Measurements from ENCODE around the gene CREBBP.

- TF ChIP-seq CTCF (conservative IDR thresholded peaks at IDR 0.05 in 1 of 2, IDR thresholded peaks at IDR 0.05 in 1 of 2; ENCODE audit: low read depth in 1 of 2, low read length in 2 of 2) (no peak), EZH2 (IDR thresholded peaks at IDR 0.05; ENCODE audit: low read length, missing control alignments) (no peak)
Observed at GRCh38 chr16:3780570-3780969, 99.9 kb downstream of the CREBBP start.
